HuH-7 (cell line): ENCODE data around the gene ZDHHC16.

Experiments
- DNase-seq: peaks from one replicate; pipeline ENCODE4 v3.0.0; 2011; ENCODE audit warnings: low spot score

Gene ZDHHC16

DNA sequence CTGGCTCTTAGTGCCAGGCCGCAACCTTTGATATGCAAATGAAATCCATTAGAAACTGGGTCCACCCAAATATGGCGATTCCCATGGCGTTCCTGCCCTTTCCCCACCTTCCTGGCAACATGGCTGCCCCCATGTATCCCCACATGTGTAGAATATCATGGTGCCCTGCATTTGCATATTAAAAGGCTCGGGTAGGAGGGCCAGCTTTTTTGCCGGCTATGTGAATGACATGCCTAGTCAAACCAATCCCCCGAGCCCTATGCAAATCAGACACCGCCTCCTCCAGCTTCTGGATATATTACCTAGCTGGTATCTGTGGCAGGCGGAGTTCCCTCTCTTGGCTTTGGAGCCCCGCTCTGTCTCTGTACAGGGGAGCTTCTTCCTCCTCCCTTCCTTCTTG lies 34.0 kb downstream of the ZDHHC16 start:
- DNase-seq: no peak

- DNase-seq: no peak
Measured at GRCh38 chr10:97481071-97481470, 35.1 kb downstream of the ZDHHC16 start.

DNA sequence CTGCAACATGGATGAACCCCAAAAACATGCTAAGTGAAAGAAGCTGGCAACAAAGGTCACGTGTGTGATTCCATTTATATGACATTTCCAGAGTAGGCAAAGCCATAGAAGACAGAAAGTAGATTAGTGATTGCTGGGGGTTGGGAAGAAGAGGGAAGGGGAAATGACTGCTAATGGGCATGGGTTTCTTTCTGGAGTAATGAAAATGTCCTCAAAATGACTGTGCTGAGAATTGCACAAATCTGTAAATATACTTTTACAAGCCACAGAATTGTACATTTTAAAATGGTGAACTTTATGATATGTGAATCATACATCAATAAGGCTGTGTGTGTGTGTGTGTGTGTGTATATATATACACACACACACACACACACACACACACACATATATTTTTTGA lies 36.4 kb downstream of the ZDHHC16 start:
- no peak for DNase-seq

GRCh38 chr10:97483506-97483905 lies 37.5 kb downstream of the ZDHHC16 start:
- no peak for DNase-seq

DNA sequence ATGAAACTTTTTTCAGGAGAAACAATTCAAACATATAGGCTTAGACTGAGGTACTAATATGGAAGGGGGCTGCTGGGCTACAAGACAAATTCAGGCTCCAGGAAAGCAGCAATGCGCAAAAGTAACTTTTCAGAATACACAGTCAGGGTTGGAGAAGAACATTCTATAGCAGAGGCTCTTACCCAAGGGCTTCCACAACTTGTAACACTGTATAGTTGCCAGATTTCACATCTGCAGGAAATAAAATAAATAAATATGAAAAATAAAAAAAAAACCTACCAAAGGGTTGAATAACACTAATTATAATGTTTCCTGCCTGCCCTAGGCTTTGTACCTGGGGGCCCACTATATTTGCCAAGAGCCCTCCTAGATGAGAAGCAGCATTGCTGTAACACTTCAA lies 37.9 kb downstream of the ZDHHC16 start:
- no peak for DNase-seq

DNA sequence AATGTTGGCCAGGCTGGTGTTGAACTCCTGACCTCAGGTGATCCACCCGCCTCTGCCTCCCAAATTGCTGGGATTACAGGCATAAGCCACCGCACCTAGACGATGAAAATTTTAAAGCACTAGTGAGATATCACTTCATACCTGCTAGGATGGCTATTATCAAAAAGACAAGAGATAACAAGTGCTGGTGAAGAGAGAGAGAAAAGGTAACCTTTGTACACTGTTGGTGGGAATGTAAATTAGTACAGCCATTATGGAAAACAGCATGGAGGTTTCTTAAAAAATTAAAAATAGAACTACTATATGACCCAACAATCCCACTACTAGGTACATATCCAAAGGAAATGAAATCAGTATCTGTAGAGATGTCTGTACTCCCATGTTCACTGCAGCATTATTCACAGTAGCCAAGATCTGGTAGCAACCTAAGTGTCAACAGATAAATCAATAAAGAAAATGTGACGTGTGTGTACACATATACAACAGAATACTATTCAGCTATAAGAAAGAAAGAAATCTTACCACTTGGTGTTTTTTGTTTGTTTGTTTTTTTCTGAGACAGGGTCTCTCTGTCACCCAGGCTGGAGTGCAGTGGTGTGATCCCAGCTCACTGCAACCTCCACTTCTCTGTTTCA lies 39.8 kb downstream of the ZDHHC16 start:
- no peak for DNase-seq

DNA sequence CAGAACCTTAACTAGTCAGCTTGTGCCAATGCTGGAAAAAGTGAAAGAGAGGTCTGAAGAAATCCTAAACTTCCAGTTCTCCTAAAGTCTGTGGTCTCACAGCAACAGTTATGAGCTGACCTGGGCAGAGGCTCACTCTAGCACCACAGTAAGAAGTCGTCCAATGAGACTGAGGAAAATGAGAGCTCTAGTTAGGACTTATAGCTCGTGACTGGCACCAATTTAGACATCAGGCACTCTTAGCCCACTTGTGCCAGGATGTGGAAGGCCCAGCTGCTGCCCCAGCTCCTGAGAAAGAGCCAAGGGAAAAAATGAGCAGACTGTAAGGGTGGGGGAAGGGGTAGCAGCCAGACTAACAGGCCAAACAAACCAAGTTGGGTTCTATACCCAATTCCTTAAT lies 44.6 kb downstream of the ZDHHC16 start:
- no peak for DNase-seq

DNA sequence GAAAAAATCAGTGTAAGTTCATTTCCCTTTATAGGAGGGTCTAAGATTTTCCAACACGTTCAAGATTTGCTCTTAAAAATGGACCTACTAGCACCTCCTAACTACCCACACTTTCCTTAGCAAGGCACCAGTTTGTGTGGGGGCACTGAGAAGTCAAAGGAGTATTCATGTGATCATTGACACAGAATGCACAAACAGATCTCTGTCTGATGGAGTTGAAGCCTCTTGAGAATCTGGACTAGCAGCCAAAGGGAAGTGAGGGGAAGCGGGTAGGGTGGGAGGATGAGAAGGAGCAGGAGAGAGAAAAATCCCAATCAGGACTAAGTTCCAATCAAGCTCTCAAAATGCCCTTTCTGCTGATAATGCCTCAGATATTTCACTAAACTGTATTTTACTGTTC lies 48.2 kb downstream of the ZDHHC16 start:
- DNase-seq: no peak

- no peak for DNase-seq
Measured at GRCh38 chr10:97494863-97495506, 49.0 kb downstream of the ZDHHC16 start.

DNA sequence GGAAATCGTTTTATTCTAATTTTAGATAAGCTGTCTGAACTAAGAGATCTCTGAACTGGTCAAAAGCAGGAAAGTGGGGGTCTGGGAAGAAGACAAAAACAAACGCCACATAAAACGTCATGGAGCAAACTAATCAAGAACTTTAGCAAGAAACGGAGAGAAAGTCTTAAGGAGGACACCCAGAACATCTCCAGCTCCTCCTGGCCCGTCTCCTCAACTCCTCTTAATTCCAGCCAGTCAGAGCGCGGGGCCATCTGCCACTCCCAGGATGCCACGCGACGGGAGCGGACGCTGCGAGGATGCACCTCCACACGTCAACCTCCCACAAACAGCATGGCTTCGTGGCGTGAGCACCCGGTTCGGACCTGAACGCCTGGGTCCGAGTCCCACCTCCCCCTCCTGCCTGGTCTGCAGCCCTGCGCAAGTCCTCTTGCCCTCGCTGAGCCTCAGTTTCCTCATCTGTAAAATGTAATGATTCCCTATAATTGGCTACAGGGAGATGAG lies 51.6 kb downstream of the ZDHHC16 start:
- peak; percentile 80 for DNase-seq

- DNase-seq: peak; percentile 98
Measured at GRCh38 chr10:97498076-97498840, 52.3 kb downstream of the ZDHHC16 start, which contains the start of gene MMS19. MMS19 (minus strand) TSS chr10:97498422; CDS start chr10:97498384, 38 bp downstream.

DNA sequence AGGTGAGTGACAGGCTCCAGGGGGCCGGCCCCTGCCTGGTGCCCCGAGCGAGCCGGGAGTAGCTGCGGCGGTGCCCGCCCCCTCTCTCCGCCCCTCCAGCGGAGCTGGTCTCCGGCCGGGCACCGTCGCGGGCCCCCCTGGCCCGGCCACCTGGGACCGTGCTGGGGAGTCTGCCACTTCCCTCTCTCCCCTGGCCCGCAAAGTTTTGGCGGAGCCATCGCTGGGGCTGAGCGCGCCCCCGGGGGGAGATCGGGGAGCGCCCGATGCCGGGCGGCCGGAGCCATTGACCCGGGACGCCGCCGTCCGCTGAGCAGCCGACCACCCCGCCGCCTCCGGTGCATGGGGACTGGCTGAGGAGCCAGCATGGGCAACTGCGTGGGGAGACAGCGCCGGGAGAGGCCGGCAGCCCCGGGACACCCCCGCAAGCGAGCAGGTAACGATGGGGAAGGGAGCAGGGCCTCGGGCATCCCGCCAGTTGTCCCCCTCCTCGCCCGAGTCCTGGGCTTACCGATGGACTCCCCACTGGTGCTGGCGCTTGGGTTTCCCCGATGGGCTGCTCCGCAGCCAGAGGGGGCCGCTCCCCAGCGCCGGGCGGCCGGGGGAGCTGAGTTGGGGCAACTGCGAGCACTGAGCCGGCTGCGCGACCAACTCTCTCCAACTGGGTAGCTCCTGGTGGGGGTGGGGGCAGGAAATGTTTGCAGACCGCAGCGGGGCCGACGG lies 53.0 kb downstream of the ZDHHC16 start, which contains the start of gene UBTD1:
Gene UBTD1 (plus strand): TSS at position 84 of the 720 bp plus-strand sequence. CDS start 280 bp downstream, at position 364.
- peak; percentile 41 for DNase-seq

DNA sequence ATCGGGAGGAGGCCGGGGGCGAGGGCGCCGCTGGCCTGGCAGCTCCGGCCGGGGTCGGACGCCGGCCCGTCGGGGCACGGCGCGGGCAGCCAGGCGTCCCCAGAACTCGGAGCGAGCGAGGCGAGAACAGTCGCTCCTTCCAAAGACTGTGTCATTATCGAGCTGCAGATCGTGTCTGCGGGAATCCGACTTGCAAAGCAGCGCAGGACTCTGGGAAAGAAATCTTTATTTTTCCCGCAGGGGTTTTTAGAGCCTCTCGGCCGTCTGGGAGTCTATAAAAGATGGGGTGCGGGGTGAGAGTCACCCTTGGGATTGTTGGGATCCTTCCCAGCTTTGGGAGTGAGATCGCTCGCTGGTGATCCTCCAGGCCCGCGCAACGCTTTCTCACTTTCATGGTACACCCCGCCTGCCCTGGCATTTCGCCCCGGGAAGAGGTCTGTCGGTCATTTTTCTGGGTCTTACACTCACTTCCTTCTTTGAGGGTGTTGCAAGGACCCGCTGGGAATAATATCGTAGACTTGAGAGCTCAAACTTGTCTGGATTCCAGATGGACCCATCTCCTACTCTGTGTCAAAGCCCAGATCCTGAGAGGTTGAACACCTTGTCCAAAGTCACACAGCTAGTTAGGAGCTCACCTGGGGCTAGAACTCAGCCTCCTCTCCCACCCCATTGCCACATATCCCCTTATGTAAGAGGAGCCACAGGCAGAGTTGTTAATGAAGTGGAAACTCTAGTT lies 53.8 kb downstream of the ZDHHC16 start:
- no peak for DNase-seq

DNA sequence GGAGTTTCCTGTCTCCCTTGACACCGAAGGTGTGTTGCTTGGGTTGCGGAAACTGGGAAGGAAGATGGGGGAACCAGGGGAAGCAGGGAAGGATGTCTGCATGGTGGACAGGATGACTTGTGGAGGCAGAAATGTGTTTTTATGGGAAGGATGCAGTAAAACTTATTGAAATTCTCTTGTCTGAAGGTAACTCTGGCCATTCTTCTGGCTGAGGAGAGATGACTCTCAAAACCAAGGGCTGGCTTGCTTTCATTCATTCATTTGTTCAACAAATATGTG lies 54.3 kb downstream of the ZDHHC16 start:
- no peak for DNase-seq

DNA sequence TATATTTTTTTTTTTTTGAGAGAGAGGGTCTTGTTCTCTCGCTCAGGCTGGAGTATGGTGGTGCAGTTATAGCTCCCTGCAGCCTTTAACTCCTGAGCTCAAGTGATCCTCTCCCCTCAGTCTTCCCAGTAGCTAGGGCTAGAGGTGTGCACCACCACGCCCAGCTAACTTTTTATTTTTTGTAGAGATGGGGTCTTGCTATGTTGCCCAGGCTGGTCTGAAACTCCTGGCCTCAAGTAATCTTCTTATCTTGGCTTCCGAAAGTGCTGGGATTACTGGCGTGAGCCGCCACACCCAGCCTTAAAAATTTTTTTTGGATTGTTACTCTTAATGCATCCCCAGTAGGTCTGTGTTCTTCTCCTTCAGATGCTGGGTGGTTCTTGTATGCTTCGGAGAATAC lies 56.9 kb downstream of the ZDHHC16 start:
- no peak for DNase-seq

DNA sequence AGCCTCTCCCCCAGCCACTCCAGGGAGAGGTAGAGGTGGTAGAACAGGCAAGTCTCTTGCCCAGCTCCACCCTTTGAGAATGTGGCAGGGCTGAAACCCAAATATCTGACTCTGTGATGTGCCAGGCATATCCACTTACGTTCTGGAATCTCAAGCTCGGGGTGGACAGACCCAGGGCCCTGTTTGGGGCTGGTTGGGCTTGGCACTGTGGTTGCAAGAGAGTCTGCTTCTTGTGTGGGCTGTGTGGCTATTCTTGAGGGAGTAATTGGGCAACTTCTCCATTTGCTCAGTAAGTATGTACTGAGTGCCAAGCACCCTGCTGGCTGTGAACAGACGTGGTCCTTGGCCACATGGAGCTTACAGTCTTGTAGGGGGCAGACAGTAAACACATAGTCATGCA lies 57.4 kb downstream of the ZDHHC16 start:
- no peak for DNase-seq

GRCh38 chr10:97505152-97505551 lies 59.2 kb downstream of the ZDHHC16 start:
- no peak for DNase-seq

- DNase-seq: no peak
Measured at GRCh38 chr10:97506199-97506991, 60.4 kb downstream of the ZDHHC16 start.
